Liver (tissue), 9 donors: Measurements from ENCODE around the gene SYMPK. TPM values are rescaled to one million over a fixed set of nuclear protein-coding genes. Genes with fewer than 3 reads are reported as not detected.

Experiments
- DNase-seq: peaks from one replicate; pipeline ENCODE4 v3.0.0-alpha.2; 2017; ENCODE audit warnings: low spot score
- H3K27ac ChIP-seq, 2 donors: one replicate each; pipeline ENCODE4 v1.7.0; 2013; ENCODE audit warnings: inconsistent platforms in 2 of 2, low read length in 2 of 2, control low read depth in 1 of 2, low read depth in 1 of 2, mild to moderate bottlenecking in 1 of 2
- H3K27me3 ChIP-seq, 4 donors: one replicate each; pipeline versions ENCODE4 v1.6.1 to v1.7.0; 2013; ENCODE audit warnings: low read length in 3 of 4, inconsistent platforms in 1 of 4, mild to moderate bottlenecking in 1 of 4, moderate library complexity in 1 of 4; ENCODE audit not compliant: control insufficient read depth in 4 of 4, insufficient read depth in 4 of 4
- H3K36me3 ChIP-seq, 4 donors: one replicate each; pipeline versions ENCODE4 v1.6.1 to v1.7.0; 2013; ENCODE audit warnings: low read length in 3 of 4, mild to moderate bottlenecking in 3 of 4, low read depth in 1 of 4, moderate library complexity in 1 of 4; ENCODE audit not compliant: control insufficient read depth in 4 of 4, insufficient read depth in 3 of 4
- H3K4me1 ChIP-seq, 4 donors: one replicate each; pipeline versions ENCODE4 v1.6.1 to v1.7.0; 2013; ENCODE audit warnings: low read length in 3 of 4, mild to moderate bottlenecking in 3 of 4, moderate library complexity in 1 of 4; ENCODE audit not compliant: control insufficient read depth in 4 of 4, insufficient read depth in 4 of 4
- H3K4me3 ChIP-seq, 3 donors: one replicate each; pipeline versions ENCODE4 v1.6.1 to v1.7.0; 2013; ENCODE audit warnings: low read length in 3 of 3, control low read depth in 1 of 3, low read depth in 1 of 3, mild to moderate bottlenecking in 1 of 3
- H3K9ac ChIP-seq, 2 donors: one replicate each; pipeline ENCODE4 v1.7.0; 2013; ENCODE audit warnings: low read length in 2 of 2, mild to moderate bottlenecking in 2 of 2, moderate library complexity in 2 of 2, control low read depth in 1 of 2, low read depth in 1 of 2
- H3K9me3 ChIP-seq, 4 donors: one replicate each; pipeline versions ENCODE4 v1.6.1 to v1.7.0; 2013; ENCODE audit warnings: low read length in 3 of 4; ENCODE audit not compliant: control insufficient read depth in 4 of 4
- ATF3 ChIP-seq: IDR thresholded peaks from 2 replicates; pipeline ENCODE4 v1.6.1; 2016; ENCODE audit warnings: antibody characterized with exemption
- CTCF ChIP-seq: fragments of 150-350 bp; IDR thresholded peaks from 2 replicates; pipeline ENCODE4 v1.5.1; 2017; ENCODE audit warnings: improper control_type of control experiment, low read depth, low read length; ENCODE audit not compliant: missing input control
- EGR1 ChIP-seq, 2 donors: IDR thresholded peaks; 2 replicates each; pipeline ENCODE4 v1.6.1; 2016 to 2018; ENCODE audit warnings: antibody characterized with exemption in 2 of 2, low read depth in 2 of 2
- FOXA1 ChIP-seq: IDR thresholded peaks from 2 replicates; pipeline ENCODE4 v1.6.1; 2016; ENCODE audit warnings: antibody characterized with exemption
- FOXA2 ChIP-seq: IDR thresholded peaks from 2 replicates; pipeline ENCODE4 v1.6.1; 2016; ENCODE audit warnings: antibody characterized with exemption
- GABPA ChIP-seq, 2 donors: IDR thresholded peaks in 1 of 2; conservative IDR thresholded peaks in 1 of 2; 2 replicates each; pipeline ENCODE4 v1.6.1; 2016; ENCODE audit warnings: antibody characterized with exemption in 2 of 2, mild to moderate bottlenecking in 1 of 2, moderate library complexity in 1 of 2
- HNF4A ChIP-seq, 2 donors: conservative IDR thresholded peaks; 2 replicates each; pipeline ENCODE4 v1.6.1; 2016; ENCODE audit warnings: antibody characterized with exemption in 2 of 2, mild to moderate bottlenecking in 2 of 2
- HNF4G ChIP-seq: IDR thresholded peaks from 2 replicates; pipeline ENCODE4 v1.6.1; 2016; ENCODE audit warnings: antibody characterized with exemption
- JUND ChIP-seq, 2 donors: IDR thresholded peaks; 2 replicates each; pipeline ENCODE4 v1.6.1; 2016; ENCODE audit warnings: antibody characterized with exemption in 2 of 2
- MAX ChIP-seq: IDR thresholded peaks from 2 replicates; pipeline ENCODE4 v1.6.1; 2016; ENCODE audit warnings: antibody characterized with exemption
- NR2F2 ChIP-seq: IDR thresholded peaks from 2 replicates; pipeline ENCODE4 v1.6.1; 2016; ENCODE audit warnings: antibody characterized with exemption
- RAD21 ChIP-seq, 2 donors: IDR thresholded peaks; 2 replicates each; pipeline ENCODE4 v1.6.1; 2016; ENCODE audit warnings: antibody characterized with exemption in 2 of 2, mild to moderate bottlenecking in 2 of 2
- REST ChIP-seq: IDR thresholded peaks from 2 replicates; pipeline ENCODE4 v1.6.1; 2016; ENCODE audit warnings: antibody characterized with exemption, mild to moderate bottlenecking
- SP1 ChIP-seq: IDR thresholded peaks from 2 replicates; pipeline ENCODE4 v1.6.1; 2018; ENCODE audit warnings: antibody characterized with exemption, mild to moderate bottlenecking
- YY1 ChIP-seq: IDR thresholded peaks from 2 replicates; pipeline ENCODE4 v1.6.1; 2016; ENCODE audit warnings: antibody characterized with exemption, mild to moderate bottlenecking
- ZBTB33 ChIP-seq: IDR thresholded peaks from 2 replicates; pipeline ENCODE4 v1.6.1; 2016; ENCODE audit warnings: antibody characterized with exemption
- WGBS: extraction: QIAGEN DNeasy Blood & Tissue Kit; methylation state at CpG from one replicate; pipeline ENCODE4 v1.1.7; 2013; 5-methylcytosine and 5-hydroxymethylcytosine counted together
- polyA plus RNA-seq, 2 donors: library from polyadenylated mRNA; stranded (reverse) in 1 of 2; unstranded in 1 of 2; fragments of 200-250 nt in 1 of 2; fragments of >200 nt in 1 of 2; fragmentation: Nextera tagmentation in 1 of 2; extraction: Ambion mirVana in 1 of 2; gene quantifications; one replicate each; pipeline versions ENCODE4 v1.2.1 to v1.2.3, GENCODE V29; 2013 to 2015
- total RNA-seq, 2 donors: library from RNA; depleted of rRNA; stranded (reverse); fragments of >200 nt; gene quantifications; one replicate each; pipeline ENCODE4 v1.2.3, GENCODE V29; 2014
- donor health status: healthy.
- donor health status: healthy.
- donor health status: healthy.
- donor health status: healthy.
- donor health status: healthy.

The SYMPK gene
- total and polyA plus RNA-seq, 4 donors: 5.5 to 26.1 (median 24.1) TPM

GRCh38 chr19:45828523-45828922, 34.4 kb downstream of the SYMPK start (continued):
- TF ChIP-seq REST (no peak), EGR1 (IDR thresholded peaks at IDR 0.05; ENCODE audit: low read depth in 2 of 2) (no peak), RAD21 (IDR thresholded peaks at IDR 0.05) (no peak), NR2F2 (no peak), FOXA2 (no peak)

GRCh38 chr19:45827459-45828093, 35.4 kb downstream of the SYMPK start:
- WGBS: 97% methylated on average over 16 of the region's 16 CpGs
- no peak for TF ChIP-seq ZBTB33
- Histone ChIP-seq H3K4me1 (no peaks in the 10 kb centered on the region), H3K9me3 (no peaks in the 10 kb centered on the region), H3K4me3 (no peak overlapping the region), H3K36me3 (peaks cover 34 to 95% (median 51%) of the 10 kb centered on the region in 4 donors), H3K27ac (no peak overlapping the region), H3K27me3 (no peaks in the 10 kb centered on the region), H3K9ac (no peak overlapping the region)
- DNase-seq: no peak

- Histone ChIP-seq H3K27ac (no peak overlapping the region), H3K4me3 (no peak overlapping the region), H3K4me1 (no peaks in the 10 kb centered on the region), H3K9me3 (no peaks in the 10 kb centered on the region), H3K27me3 (no peaks in the 10 kb centered on the region), H3K36me3 (peaks cover 36 to 92% (median 47%) of the 10 kb centered on the region in 4 donors), H3K9ac (no peak overlapping the region)
- no peak for DNase-seq
- WGBS: 96% methylated on average over 11 of the region's 11 CpGs
- TF ChIP-seq FOXA1 (no peak), MAX (no peak), HNF4A (conservative IDR thresholded peaks at IDR 0.05) (no peak), CTCF (no peak), NR2F2 (no peak), JUND (IDR thresholded peaks at IDR 0.05) (no peak), YY1 (no peak), HNF4G (no peak), FOXA2 (no peak), ZBTB33 (no peak), SP1 (no peak), GABPA (IDR thresholded peaks at IDR 0.05 in 1 of 2, conservative IDR thresholded peaks at IDR 0.05 in 1 of 2) (no peak), RAD21 (IDR thresholded peaks at IDR 0.05) (no peak), REST (no peak), ATF3 (no peak)
Measured at GRCh38 chr19:45826934-45827333, 36.0 kb downstream of the SYMPK start.
